Heart left ventricle (tissue), 16 donors: ENCODE measurements around the gene HK3. TPM values are rescaled to one million over a fixed set of nuclear protein-coding genes. Genes with fewer than 3 reads are reported as not detected.

ENCODE experiments used
- ATAC-seq, 4 donors: fragments of 200-7000 bp; cut with Tn5 transposase; one replicate each; pipeline ENCODE4 v1.9.1; 2020 to 2022; ENCODE audit warnings: moderate library complexity in 4 of 4, mild to moderate bottlenecking in 3 of 4, moderate number of reproducible peaks in 1 of 4
- DNase-seq, 5 donors: peaks; one replicate each; pipeline ENCODE4 v3.0.0-alpha.2; 2020
- H3K27ac ChIP-seq, 12 donors: fragments of 200-600 bp; sonication (generic) in 4 of 12; one replicate each; pipeline versions ENCODE4 v1.5.0 to v1.8.0; 2016 to 2022; ENCODE audit warnings: mild to moderate bottlenecking in 2 of 12
- H3K27me3 ChIP-seq, 9 donors: fragments of 200-600 bp; sonication (generic) in 2 of 9; one replicate each; pipeline versions ENCODE4 v1.5.1 to v1.8.0; 2016 to 2022; ENCODE audit warnings: mild to moderate bottlenecking in 3 of 9
- H3K36me3 ChIP-seq, 9 donors: fragments of 200-600 bp; sonication (generic) in 2 of 9; one replicate each; pipeline versions ENCODE4 v1.5.0 to v1.8.0; 2018 to 2022; ENCODE audit warnings: mild to moderate bottlenecking in 2 of 9
- H3K4me1 ChIP-seq, 12 donors: fragments of 200-600 bp; sonication (generic) in 4 of 12; one replicate each; pipeline versions ENCODE4 v1.5.0 to v1.8.0; 2016 to 2022; ENCODE audit warnings: mild to moderate bottlenecking in 3 of 12
- H3K4me3 ChIP-seq, 12 donors: fragments of 200-600 bp; sonication (generic) in 4 of 12; one replicate each; pipeline versions ENCODE4 v1.5.0 to v1.8.0; 2017 to 2022; ENCODE audit warnings: mild to moderate bottlenecking in 9 of 12, moderate library complexity in 4 of 12
- H3K9me3 ChIP-seq, 12 donors: fragments of 200-600 bp; sonication (generic) in 4 of 12; one replicate each; pipeline versions ENCODE4 v1.5.0 to v1.8.0; 2016 to 2022; ENCODE audit warnings: mild to moderate bottlenecking in 1 of 12
- POLR2A ChIP-seq, 2 donors: fragments of 450-650 bp; IDR thresholded peaks; one replicate each; pipeline ENCODE4 v1.6.1; 2017; ENCODE audit warnings: antibody characterized with exemption in 2 of 2, mild to moderate bottlenecking in 2 of 2, moderate library complexity in 2 of 2
- WGBS, 4 donors: extraction: QIAGEN DNeasy Blood & Tissue Kit in 2 of 4; methylation state at CpG; one replicate each; pipeline versions ENCODE4 v1.1.5 to v1.1.7; 2013 to 2018; 5-methylcytosine and 5-hydroxymethylcytosine counted together
- intact Hi-C, 10 donors: fragments of 100-400 bp; cut with DNase I; formaldehyde crosslinking; loops; one replicate each; pipeline versions ENCODE4 v1.11.1 to v1.14.2; 2022
- polyA plus RNA-seq, 2 donors: library from polyadenylated mRNA; stranded (reverse); fragments of 200-250 nt; gene quantifications; one replicate each; pipeline ENCODE4 v1.2.3, GENCODE V29; 2013
- total RNA-seq, 9 donors: library from RNA; depleted of rRNA in 2 of 9; stranded (reverse); fragments of >200 nt in 2 of 9; fragmentation: NEBNext Ultra II Directional in 3 of 9; extraction: Animal tissue kit (Norgen Biotek cat#: 25700) in 3 of 9; gene quantifications; one replicate each; pipeline versions ENCODE4 v1.1.0 to v1.2.4, GENCODE V29; 2016 to 2023
- TF ChIP-seq, protein P1 (sequence below), 12 donors: fragments of 200-600 bp; sonication (generic) in 4 of 12; IDR thresholded peaks; one replicate each; pipeline versions ENCODE4 v1.5.0 to v1.8.0; 2018 to 2022; ENCODE audit warnings: antibody characterized with exemption in 12 of 12, mild to moderate bottlenecking in 5 of 12
- donor health status: ischemic (EF 13 %, LVEDD 7.1; RV severe dilation, severe dysfunction).
- donor health status: healthy with polysubstance abuse.
- donor health status: DM: no; HTN: yes; CAD: no.
- donor health status: DM: no; HTN: no; CAD: no.
- donor health status: ischemic (EF 25% LVEDD 6.9; RV normal size, moderate dysfunction).
- donor health status: ischemic (EF 25% LVEDD 5.7; RV mildly dilated, moderate dysfunction).
- donor health status: healthy.
- donor health status: DM: yes; HTN: yes; CAD: no.
- donor health status: ischemic (EF 35%, LVEDD 5.7; RV mildly dilated, moderate dysfunction).
- donor health status: nonischemic (EF 11% LVEDD 7.7; RV severe dilation, severe dysfunction).
- donor health status: DM: yes; HTN: yes; CAD: no.
- donor health status: PGD.
- donor health status: ischemic (EF 29% LVEDD 5.4; RV normal size, mild dysfunction).
- donor health status: nonischemic (EF 23%, LVEDD 6.1; RV moderate dilation, normal function).

HK3 gene
- total and polyA plus RNA-seq, 11 donors: 0.46 to 44.0 (median 2.5) TPM

DNA sequence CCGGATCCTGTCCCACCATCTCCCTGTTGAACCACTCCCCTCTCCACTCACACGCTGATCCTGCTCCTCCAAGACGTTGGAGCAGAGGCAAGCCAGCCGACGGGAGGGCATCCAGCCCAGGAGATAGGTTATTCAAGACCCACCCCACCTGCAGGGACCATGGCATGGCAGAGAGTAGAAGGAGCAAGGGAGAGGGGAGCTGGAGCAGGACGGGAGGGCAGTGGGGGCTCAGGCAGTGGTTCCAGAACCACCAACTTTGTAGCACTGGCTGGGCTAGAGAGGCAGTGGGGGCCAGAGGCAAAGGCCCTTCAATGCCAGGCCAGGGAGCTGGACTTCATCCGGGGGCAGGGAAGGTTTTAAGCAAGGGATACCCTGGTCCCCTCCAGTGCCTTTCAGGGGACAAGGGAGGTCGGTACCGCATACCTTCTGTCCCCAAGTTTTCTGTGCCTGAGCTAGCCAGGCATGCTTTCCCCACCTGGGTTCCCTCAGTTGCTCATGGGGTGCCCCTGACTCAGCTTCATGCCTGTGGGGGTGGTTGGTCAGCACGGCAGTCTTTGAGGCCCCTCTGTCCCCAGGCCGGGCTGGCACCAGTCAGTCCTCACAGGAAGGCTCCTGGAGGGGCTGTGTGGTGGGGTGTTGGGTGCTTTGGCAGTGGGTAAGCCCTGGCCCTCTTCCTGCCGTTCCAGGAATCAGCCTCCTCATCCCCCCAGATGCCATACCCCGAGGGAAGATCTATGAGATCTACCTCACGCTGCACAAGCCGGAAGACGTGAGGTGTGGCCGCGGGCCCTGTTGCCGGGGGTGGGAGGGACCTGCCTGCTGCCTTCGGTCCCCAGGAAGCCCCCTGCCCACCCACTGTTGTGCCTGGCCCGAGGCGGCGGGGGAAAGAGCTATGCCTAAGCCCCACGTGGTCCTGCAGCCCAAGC, 22.4 kb downstream of the HK3 start:
- Histone ChIP-seq H3K36me3 (peaks cover 0 to 10% (median 0%) of the 10 kb centered on the region in 9 donors), H3K27ac (no peak overlapping the region), H3K9me3 (no peaks in the 10 kb centered on the region), H3K4me1 (no peaks in the 10 kb centered on the region), H3K4me3 (no peak overlapping the region), H3K27me3 (peaks cover 4 to 50% (median 18%) of the 10 kb centered on the region in 9 donors)
- 66 to 73% (median 68%) methylated on average over 20 to 24 of the region's 24 CpGs for WGBS, 4 donors
- intact Hi-C loops: no loop called here
- TF ChIP-seq, protein P1, sequence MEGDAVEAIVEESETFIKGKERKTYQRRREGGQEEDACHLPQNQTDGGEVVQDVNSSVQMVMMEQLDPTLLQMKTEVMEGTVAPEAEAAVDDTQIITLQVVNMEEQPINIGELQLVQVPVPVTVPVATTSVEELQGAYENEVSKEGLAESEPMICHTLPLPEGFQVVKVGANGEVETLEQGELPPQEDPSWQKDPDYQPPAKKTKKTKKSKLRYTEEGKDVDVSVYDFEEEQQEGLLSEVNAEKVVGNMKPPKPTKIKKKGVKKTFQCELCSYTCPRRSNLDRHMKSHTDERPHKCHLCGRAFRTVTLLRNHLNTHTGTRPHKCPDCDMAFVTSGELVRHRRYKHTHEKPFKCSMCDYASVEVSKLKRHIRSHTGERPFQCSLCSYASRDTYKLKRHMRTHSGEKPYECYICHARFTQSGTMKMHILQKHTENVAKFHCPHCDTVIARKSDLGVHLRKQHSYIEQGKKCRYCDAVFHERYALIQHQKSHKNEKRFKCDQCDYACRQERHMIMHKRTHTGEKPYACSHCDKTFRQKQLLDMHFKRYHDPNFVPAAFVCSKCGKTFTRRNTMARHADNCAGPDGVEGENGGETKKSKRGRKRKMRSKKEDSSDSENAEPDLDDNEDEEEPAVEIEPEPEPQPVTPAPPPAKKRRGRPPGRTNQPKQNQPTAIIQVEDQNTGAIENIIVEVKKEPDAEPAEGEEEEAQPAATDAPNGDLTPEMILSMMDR (IDR thresholded peaks at IDR 0.05): no peak
- no peak for TF ChIP-seq POLR2A (IDR thresholded peaks at IDR 0.05)
- ATAC-seq (no peak), DNase-seq (no peak)

GRCh38 chr5:176875783-176876505, 23.2 kb downstream of the HK3 start:
- intact Hi-C loops: no loop called here
- Histone ChIP-seq H3K36me3 (peaks cover 0 to 4% (median 0%) of the 10 kb centered on the region in 9 donors), H3K4me1 (no peaks in the 10 kb centered on the region), H3K9me3 (no peaks in the 10 kb centered on the region), H3K4me3 (no peak overlapping the region), H3K27me3 (peaks cover 4 to 50% (median 18%) of the 10 kb centered on the region in 9 donors), H3K27ac (no peak overlapping the region)
- ATAC-seq: peak in 1 of 4 donors; percentile 9
- DNase-seq: no peak
- 18 to 24% (median 21%) methylated on average over 20 to 27 of the region's 27 CpGs for WGBS, 4 donors
- TF ChIP-seq, protein P1 (IDR thresholded peaks at IDR 0.05): no peak
- TF ChIP-seq POLR2A (IDR thresholded peaks at IDR 0.05): no peak

DNA sequence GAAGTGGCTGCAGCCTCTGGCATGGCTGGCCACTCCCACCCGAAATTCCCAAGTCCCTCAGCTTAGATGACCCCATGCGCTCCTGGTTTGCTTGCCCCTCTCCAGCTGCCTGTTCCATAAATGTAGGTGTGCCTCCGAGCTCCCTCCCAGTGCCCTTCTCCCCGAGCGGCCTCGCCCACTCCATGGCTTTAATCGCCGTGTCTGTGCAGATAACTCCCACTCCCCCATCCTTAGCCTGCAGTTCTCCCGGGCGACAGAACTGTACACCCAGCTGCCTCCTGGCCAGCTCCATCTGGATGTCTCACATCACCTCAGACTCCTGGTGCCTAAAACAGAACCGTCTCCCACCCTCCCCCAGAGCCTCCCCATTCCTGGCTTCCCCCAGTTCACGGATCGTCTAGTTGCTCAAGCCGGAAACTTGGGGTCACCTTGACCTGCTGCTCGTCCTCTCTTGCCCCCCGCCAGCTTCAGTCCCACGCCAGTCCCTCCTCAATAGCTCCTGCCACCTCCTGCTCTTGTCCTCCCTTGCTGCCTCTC, 24.1 kb downstream of the HK3 start:
- H3K4me3 ChIP-seq: no peak overlapping the region
- H3K36me3 ChIP-seq: no peaks in the 10 kb centered on the region
- no peak overlapping the region for H3K27ac ChIP-seq
- ATAC-seq (no peak), DNase-seq (no peak)
- H3K27me3 ChIP-seq: peaks cover 4 to 52% (median 18%) of the 10 kb centered on the region in 9 donors
- TF ChIP-seq POLR2A (IDR thresholded peaks at IDR 0.05): no peak
- TF ChIP-seq, protein P1 (IDR thresholded peaks at IDR 0.05): no peak
- no peaks in the 10 kb centered on the region for H3K4me1 ChIP-seq
- H3K9me3 ChIP-seq: no peaks in the 10 kb centered on the region
- intact Hi-C loops: no loop called here
- WGBS, 4 donors: 39 to 52% (median 43%) methylated on average over 16 to 17 of the region's 17 CpGs
